Mammary epithelial cell (primary cell): ENCODE data around the gene SLFN5.

ENCODE experiments used
- CTCF ChIP-seq, 2 donors: IDR thresholded peaks in 1 of 2; conservative IDR thresholded peaks in 1 of 2; 2 replicates each; pipeline ENCODE4 v1.5.1; 2011 to 2012; ENCODE audit warnings: inconsistent platforms in 2 of 2, low read length in 2 of 2, mild to moderate bottlenecking in 2 of 2, control low read depth in 1 of 2, low read depth in 1 of 2; ENCODE audit not compliant: insufficient read depth in 1 of 2; ENCODE audit errors: extremely low read depth in 1 of 2
- EZH2 ChIP-seq: IDR thresholded peaks from 2 replicates; pipeline ENCODE4 v1.6.1; 2012; ENCODE audit warnings: low read length, inconsistent platforms, borderline replicate concordance

- no peak for TF ChIP-seq EZH2
- TF ChIP-seq CTCF (conservative IDR thresholded peaks at IDR 0.05 in 1 of 2, IDR thresholded peaks at IDR 0.05 in 1 of 2; ENCODE audit: extremely low read depth in 1 of 2, insufficient read depth in 1 of 2, low read depth in 1 of 2, low read length in 2 of 2), result no peak
Observed at GRCh38 chr17:35297666-35298065, 54.8 kb downstream of the SLFN5 start.
